ENCODE results near the gene TCF7L1. TPM values are rescaled to one million over a fixed set of nuclear protein-coding genes. Genes with fewer than 3 reads are reported as not detected.

TCF7L1 gene
- total RNA-seq, 2 experiments from 2014 or later, result not detected

- peaks cover 32% of the 10 kb centered on the region for H3K27me3 Mint-ChIP-seq (ENCODE audit: low read depth)
- POLR2A ChIA-PET, result no interaction called here
- H3K36me3 Mint-ChIP-seq (ENCODE audit: low read depth), result no peaks in the 10 kb centered on the region
- no peaks in the 10 kb centered on the region for H3K9me3 Mint-ChIP-seq (ENCODE audit: insufficient read depth)
- no peak overlapping the region for H3K27ac Mint-ChIP-seq
- no peaks in the 10 kb centered on the region for H3K4me1 Mint-ChIP-seq (ENCODE audit: low read depth)
- ATAC-seq (no peak), DNase-seq (no peak)
- H3K4me3 Mint-ChIP-seq, result no peak overlapping the region
- CTCF ChIA-PET, result no interaction called here
Observed at GRCh38 chr2:85216927-85217326, 83.7 kb downstream of the TCF7L1 start.

GRCh38 chr2:85221067-85221691, 88.0 kb downstream of the TCF7L1 start:
- Mint-ChIP-seq H3K27ac (no peak overlapping the region), H3K27me3 (ENCODE audit: low read depth) (peaks cover 29% of the 10 kb centered on the region), H3K4me1 (ENCODE audit: low read depth) (no peaks in the 10 kb centered on the region), H3K36me3 (ENCODE audit: low read depth) (no peaks in the 10 kb centered on the region), H3K4me3 (no peak overlapping the region), H3K9me3 (ENCODE audit: insufficient read depth) (no peaks in the 10 kb centered on the region)
- ChIA-PET CTCF (interaction anchor here (0.9 to 1.4 kb wide), 3 partner anchors 8 to 155 kb away, joined by 3 to 4 read pairs (median 3); no protein-coding TSS in a partner anchor), POLR2A (no interaction called here)
- DNase-seq (no peak), ATAC-seq (no peak)

- peaks cover 29% of the 10 kb centered on the region for H3K27me3 Mint-ChIP-seq (ENCODE audit: low read depth)
- ChIA-PET CTCF (interaction anchor here (0.6 kb wide), 1 partner anchor 44 kb away, joined by 3 read pairs; no protein-coding TSS in a partner anchor), POLR2A (no interaction called here)
- DNase-seq (no peak), ATAC-seq (no peak)
- H3K36me3 Mint-ChIP-seq (ENCODE audit: low read depth), result no peaks in the 10 kb centered on the region
- H3K9me3 Mint-ChIP-seq (ENCODE audit: insufficient read depth), result no peaks in the 10 kb centered on the region
- no peak overlapping the region for H3K27ac Mint-ChIP-seq
- no peak overlapping the region for H3K4me3 Mint-ChIP-seq
- no peaks in the 10 kb centered on the region for H3K4me1 Mint-ChIP-seq (ENCODE audit: low read depth)
Observed at GRCh38 chr2:85222792-85223191, 89.6 kb downstream of the TCF7L1 start.

- Mint-ChIP-seq H3K4me3 (no peak overlapping the region), H3K4me1 (ENCODE audit: low read depth) (no peaks in the 10 kb centered on the region), H3K9me3 (ENCODE audit: insufficient read depth) (no peaks in the 10 kb centered on the region), H3K27ac (no peak overlapping the region), H3K27me3 (ENCODE audit: low read depth) (peaks cover 28% of the 10 kb centered on the region), H3K36me3 (ENCODE audit: low read depth) (no peaks in the 10 kb centered on the region)
- ChIA-PET CTCF (no interaction called here), POLR2A (no interaction called here)
- no peak for DNase-seq
- ATAC-seq, result no peak
Observed at GRCh38 chr2:85226783-85227182, 93.6 kb downstream of the TCF7L1 start.

GRCh38 chr2:85230679-85231467, 97.7 kb downstream of the TCF7L1 start:
- H3K9me3 Mint-ChIP-seq (ENCODE audit: insufficient read depth), result no peaks in the 10 kb centered on the region
- DNase-seq (no peak), ATAC-seq (no peak)
- ChIA-PET POLR2A (no interaction called here), CTCF (no interaction called here)
- H3K4me3 Mint-ChIP-seq, result no peak overlapping the region
- peaks cover 13% of the 10 kb centered on the region for H3K27me3 Mint-ChIP-seq (ENCODE audit: low read depth)
- no peaks in the 10 kb centered on the region for H3K4me1 Mint-ChIP-seq (ENCODE audit: low read depth)
- no peaks in the 10 kb centered on the region for H3K36me3 Mint-ChIP-seq (ENCODE audit: low read depth)
- H3K27ac Mint-ChIP-seq, result no peak overlapping the region

- ChIA-PET CTCF (no interaction called here), POLR2A (no interaction called here)
- H3K9me3 Mint-ChIP-seq (ENCODE audit: insufficient read depth), result no peaks in the 10 kb centered on the region
- peaks cover 10% of the 10 kb centered on the region for H3K27me3 Mint-ChIP-seq (ENCODE audit: low read depth)
- no peak overlapping the region for H3K4me3 Mint-ChIP-seq
- no peak for ATAC-seq
- H3K4me1 Mint-ChIP-seq (ENCODE audit: low read depth), result no peaks in the 10 kb centered on the region
- H3K36me3 Mint-ChIP-seq (ENCODE audit: low read depth), result no peaks in the 10 kb centered on the region
- no peak for DNase-seq
- no peak overlapping the region for H3K27ac Mint-ChIP-seq
Observed at GRCh38 chr2:85231468-85231805, 98.2 kb downstream of the TCF7L1 start.

- Mint-ChIP-seq H3K27ac (no peak overlapping the region), H3K27me3 (ENCODE audit: low read depth) (peaks cover 9% of the 10 kb centered on the region), H3K4me3 (no peak overlapping the region), H3K9me3 (ENCODE audit: insufficient read depth) (no peaks in the 10 kb centered on the region), H3K4me1 (ENCODE audit: low read depth) (no peaks in the 10 kb centered on the region), H3K36me3 (ENCODE audit: low read depth) (no peaks in the 10 kb centered on the region)
- DNase-seq (no peak), ATAC-seq (no peak)
- POLR2A ChIA-PET, result no interaction called here
- CTCF ChIA-PET, result no interaction called here
Observed at GRCh38 chr2:85231952-85232351, 98.8 kb downstream of the TCF7L1 start.

- no peaks in the 10 kb centered on the region for H3K9me3 Mint-ChIP-seq (ENCODE audit: insufficient read depth)
- no peaks in the 10 kb centered on the region for H3K36me3 Mint-ChIP-seq (ENCODE audit: low read depth)
- ChIA-PET POLR2A (no interaction called here), CTCF (no interaction called here)
- DNase-seq (no peak), ATAC-seq (no peak)
- H3K4me3 Mint-ChIP-seq, result no peak overlapping the region
- H3K4me1 Mint-ChIP-seq (ENCODE audit: low read depth), result no peaks in the 10 kb centered on the region
- H3K27me3 Mint-ChIP-seq (ENCODE audit: low read depth), result peaks cover 12% of the 10 kb centered on the region
- no peak overlapping the region for H3K27ac Mint-ChIP-seq
Observed at GRCh38 chr2:85234868-85235267, 101.7 kb downstream of the TCF7L1 start.

- no peak for DNase-seq
- Mint-ChIP-seq H3K4me3 (no peak overlapping the region), H3K27ac (no peak overlapping the region), H3K36me3 (ENCODE audit: low read depth) (no peaks in the 10 kb centered on the region), H3K4me1 (ENCODE audit: low read depth) (no peaks in the 10 kb centered on the region), H3K9me3 (ENCODE audit: insufficient read depth) (no peaks in the 10 kb centered on the region), H3K27me3 (ENCODE audit: low read depth) (peaks cover 12% of the 10 kb centered on the region)
- ATAC-seq, result no peak
- CTCF ChIA-PET, result no interaction called here
- POLR2A ChIA-PET, result no interaction called here
Observed at GRCh38 chr2:85235281-85235680, 102.1 kb downstream of the TCF7L1 start.

GRCh38 chr2:85236084-85236483, 102.9 kb downstream of the TCF7L1 start:
- CTCF ChIA-PET, result no interaction called here
- POLR2A ChIA-PET, result no interaction called here
- no peak overlapping the region for H3K27ac Mint-ChIP-seq

GRCh38 chr2:85237849-85238565, 104.8 kb downstream of the TCF7L1 start:
- DNase-seq, result no peak
- ATAC-seq, result no peak
- H3K27ac Mint-ChIP-seq, result no peak overlapping the region
- peaks cover 6% of the 10 kb centered on the region for H3K27me3 Mint-ChIP-seq (ENCODE audit: low read depth)
- no peaks in the 10 kb centered on the region for H3K4me1 Mint-ChIP-seq (ENCODE audit: low read depth)
- CTCF ChIA-PET, result no interaction called here
- no peaks in the 10 kb centered on the region for H3K36me3 Mint-ChIP-seq (ENCODE audit: low read depth)
- no peak overlapping the region for H3K4me3 Mint-ChIP-seq
- no peaks in the 10 kb centered on the region for H3K9me3 Mint-ChIP-seq (ENCODE audit: insufficient read depth)
- POLR2A ChIA-PET, result no interaction called here

More at GRCh38 chr2:85236084-85236483, 102.9 kb downstream of the TCF7L1 start:
- Mint-ChIP-seq H3K36me3 (ENCODE audit: low read depth) (no peaks in the 10 kb centered on the region), H3K4me1 (ENCODE audit: low read depth) (no peaks in the 10 kb centered on the region), H3K9me3 (ENCODE audit: insufficient read depth) (no peaks in the 10 kb centered on the region), H3K27me3 (ENCODE audit: low read depth) (peaks cover 12% of the 10 kb centered on the region), H3K4me3 (no peak overlapping the region)
- ATAC-seq, result no peak
- DNase-seq, result no peak

GRCh38 chr2:85238607-85239006, 105.4 kb downstream of the TCF7L1 start:
- Mint-ChIP-seq H3K4me1 (ENCODE audit: low read depth) (no peaks in the 10 kb centered on the region), H3K9me3 (ENCODE audit: insufficient read depth) (no peaks in the 10 kb centered on the region), H3K27ac (no peak overlapping the region), H3K36me3 (ENCODE audit: low read depth) (no peaks in the 10 kb centered on the region), H3K27me3 (ENCODE audit: low read depth) (peaks cover 6% of the 10 kb centered on the region), H3K4me3 (no peak overlapping the region)
- CTCF ChIA-PET, result no interaction called here
- DNase-seq (no peak), ATAC-seq (no peak)
- POLR2A ChIA-PET, result no interaction called here

Measured in activated CD8-positive, alpha-beta T cell treated with anti-CD3 and anti-CD28 coated beads, Interleukin-2, amount 10 ng/mL, durations not matched to agents 7 days and 5 days (primary cell).